ENCODE measurements around the gene ALPK1. TPM values are rescaled to one million over a fixed set of nuclear protein-coding genes. Genes with fewer than 3 reads are reported as not detected.

The ALPK1 gene
- polyA plus RNA-seq, 1 of the 3 experiments (the other 2 are of a cell fraction), result 2.8 TPM

- TF ChIP-seq MEF2A (IDR thresholded peaks at IDR 0.05; ENCODE audit: borderline replicate concordance, low read depth), result no peak
- no peak for TF ChIP-seq RAD21 (IDR thresholded peaks at IDR 0.05; ENCODE audit: low read length)
- TF ChIP-seq FOXM1 (IDR thresholded peaks at IDR 0.05; ENCODE audit: low read depth), result no peak
- no peak for TF ChIP-seq PBX3 (IDR thresholded peaks at IDR 0.05)
- no peak for TF ChIP-seq TAF1 (IDR thresholded peaks at IDR 0.05; ENCODE audit: borderline replicate concordance, low read depth, low read length)
- TF ChIP-seq REST (IDR thresholded peaks at IDR 0.05; ENCODE audit: low read depth, low read length), result no peak
- no peak for TF ChIP-seq FOSL2 (IDR thresholded peaks at IDR 0.05; ENCODE audit: borderline replicate concordance, low read depth)
- TF ChIP-seq RCOR1 (IDR thresholded peaks at IDR 0.05; ENCODE audit: low read length), result no peak
- TF ChIP-seq SIN3A (IDR thresholded peaks at IDR 0.05; ENCODE audit: borderline replicate concordance, low read depth, low read length), result no peak
- TF ChIP-seq USF2 (IDR thresholded peaks at IDR 0.05; ENCODE audit: borderline replicate concordance, low read depth, low read length), result no peak
- no peak for TF ChIP-seq CTCF (IDR thresholded peaks at IDR 0.05)
- no peak for TF ChIP-seq USF1 (IDR thresholded peaks at IDR 0.05; ENCODE audit: borderline replicate concordance, low read depth)
Observed at GRCh38 chr4:112270640-112271421, 26.3 kb upstream of the ALPK1 start.

More at GRCh38 chr4:112270640-112271421, 26.3 kb upstream of the ALPK1 start:
- H2AFZ ChIP-seq (ENCODE audit: low read depth), result no peak overlapping the region
- H4K20me1 ChIP-seq (ENCODE audit: insufficient read depth), result no peaks in the 10 kb centered on the region
- H3K36me3 ChIP-seq (replicated peaks in 1 of 2; ENCODE audit: control insufficient read depth in 1 of 2, insufficient read depth in 2 of 2, low read length in 1 of 2), result peaks cover 26 to 41% of the 10 kb centered on the region in 2 experiments
- no peak overlapping the region for H3K4me3 ChIP-seq (ENCODE audit: low read depth in 2 of 2, low read length in 1 of 2)
- 94% methylated on average over 7 of the region's 8 CpGs for WGBS (ENCODE audit: low lambda C conversion rate)
- H3K9me3 ChIP-seq, result no peaks in the 10 kb centered on the region
- ChIA-PET POLR2A (no interaction called here), CTCF (interaction anchor here (1.0 to 1.7 kb wide), 2 partner anchors 35 to 56 kb away, joined by 3 to 4 read pairs; no protein-coding TSS in a partner anchor)
- H3K4me2 ChIP-seq, result no peak overlapping the region
- H3K9ac ChIP-seq, result no peak overlapping the region
- H3K4me1 ChIP-seq (ENCODE audit: control insufficient read depth in 1 of 2, insufficient read depth in 2 of 2, low read depth in 1 of 2, low read length in 1 of 2), result peaks cover 2 to 5% of the 10 kb centered on the region in 2 experiments; a peak in 2 of 4 replicates
- peaks cover 10% of the 10 kb centered on the region; the same call in 1 of the 2 replicates for H3K79me2 ChIP-seq (ENCODE audit: insufficient read depth)
- H3K27ac ChIP-seq (ENCODE audit: low read depth in 2 of 2, low read length in 1 of 2), result no peak overlapping the region
- H3K27me3 ChIP-seq (ENCODE audit: insufficient read depth), result no peaks in the 10 kb centered on the region
- DNase-seq, result no peak
- H3K9me2 ChIP-seq, result no peaks in the 10 kb centered on the region
- H3F3A ChIP-seq (replicated peaks; ENCODE audit: insufficient read depth), result peaks cover 5% of the 10 kb centered on the region
